PFSK-1 (cell line): ENCODE measurements around the gene PIGV.

Source experiments
- POLR2AphosphoS5 ChIP-seq: IDR thresholded peaks from 2 replicates; pipeline ENCODE4 v1.6.1; 2012; ENCODE audit warnings: low read depth, mild to moderate bottlenecking, control low read depth, low read length, moderate library complexity
- REST ChIP-seq, 2 experiments: IDR thresholded peaks; 2 replicates each; pipeline versions ENCODE4 v1.6.1 to v1.8.0; 2011 to 2012; ENCODE audit warnings: low read depth in 2 of 2, low read length in 2 of 2, control low read depth in 1 of 2, inconsistent platforms in 1 of 2, mild to moderate bottlenecking in 1 of 2, moderate library complexity in 1 of 2; ENCODE audit not compliant: insufficient read depth in 1 of 2

GRCh38 chr1:26784023-26784871, 3.5 kb upstream of the PIGV start:
- TF ChIP-seq REST (IDR thresholded peaks at IDR 0.05; ENCODE audit: insufficient read depth in 1 of 2, low read depth in 2 of 2, low read length in 2 of 2) (no peak), POLR2AphosphoS5 (no peak)
